HCT116 (cell line): Measurements from ENCODE around the gene ZBTB49. TPM values are rescaled to one million over a fixed set of nuclear protein-coding genes. Genes with fewer than 3 reads are reported as not detected.

ENCODE experiments used
- ATAC-seq: fragments of 200-7000 bp; cut with Tn5 transposase; 2 replicates; pipeline ENCODE4 v1.9.1; 2020; ENCODE audit warnings: mild to moderate bottlenecking, moderate library complexity
- BruUV-seq: library from RNA; stranded (reverse); fragments of 400-500 nt; replicated peaks from 2 replicates; lab custom pipeline; 2021; lab: Mats Ljungman, UMichigan
- CTCF ChIA-PET: fragments of 300-600 bp; sonication (Branson Sonifier 250); formaldehyde crosslinking; loops from one replicate; lab custom pipeline; 2021; ENCODE audit warnings: antibody characterized with exemption; lab: Charles Lee
- POLR2A ChIA-PET: fragments of 300-600, 350-600 bp; sonication (Branson Sonifier 250); formaldehyde crosslinking; loops from one replicate; lab custom pipeline; 2021; ENCODE audit warnings: antibody characterized with exemption; lab: Charles Lee
- RAD21 ChIA-PET, 2 experiments: fragments of 300-600 bp; sonication (Branson Sonifier 250); formaldehyde crosslinking; loops; one replicate each; lab custom pipeline; 2023; ENCODE audit warnings: low total read pairs in 2 of 2; ENCODE audit not compliant: uncharacterized antibody in 2 of 2, unreplicated experiment in 2 of 2, low non-redundant PET in 1 of 2; lab: Charles Lee
- DNase-seq: peaks from one replicate; pipeline ENCODE4 v3.0.0-alpha.2; 2010; ENCODE audit warnings: low read depth, low spot score
- H2AFZ ChIP-seq: fragments of 200-600 bp; shearing (Covaris generic), sonication (generic); 2 replicates; pipeline ENCODE4 v1.6.1; 2017; ENCODE audit warnings: low read depth, mixed run types, mixed read lengths, antibody characterized with exemption, low read length; ENCODE audit not compliant: poor library complexity, severe bottlenecking
- H3K27ac ChIP-seq: 2 replicates; pipeline ENCODE4 v1.5.1; 2012; ENCODE audit warnings: low read depth, low read length
- H3K27me3 ChIP-seq: fragments of 200-600 bp; sonication (generic); 2 replicates; pipeline ENCODE4 v1.6.1; 2016; ENCODE audit warnings: mixed run types, low read length, mixed read lengths; ENCODE audit not compliant: insufficient read depth
- H3K36me3 ChIP-seq, 2 experiments: fragments of 200-500 bp in 1 of 2; fragments of 200-600 bp in 1 of 2; sonication (Bioruptor generic) in 1 of 2; sonication (generic) in 1 of 2; 2 replicates each; pipeline versions ENCODE4 v1.5.1 to v1.6.1; 2014 to 2016; ENCODE audit warnings: low read length in 2 of 2, inconsistent platforms in 1 of 2, mixed read lengths in 1 of 2, mixed run types in 1 of 2; ENCODE audit not compliant: insufficient read depth in 2 of 2, control insufficient read depth in 1 of 2
- H3K4me1 ChIP-seq, 2 experiments: fragments of 200-600 bp in 1 of 2; sonication (generic) in 1 of 2; 2 replicates each; pipeline versions ENCODE4 v1.5.1 to v1.6.1; 2012 to 2017; ENCODE audit warnings: low read length in 2 of 2, inconsistent platforms in 1 of 2, mild to moderate bottlenecking in 1 of 2, mixed read lengths in 1 of 2, mixed run types in 1 of 2, moderate library complexity in 1 of 2; ENCODE audit not compliant: insufficient read depth in 2 of 2, control insufficient read depth in 1 of 2
- H3K4me2 ChIP-seq: fragments of 200-600 bp; sonication (generic); 2 replicates; pipeline ENCODE4 v1.6.1; 2017; ENCODE audit warnings: mixed run types, low read length, mixed read lengths
- H3K4me3 ChIP-seq, 2 experiments: fragments of 200-600 bp in 1 of 2; sonication (generic) in 1 of 2; replicated peaks in 1 of 2; 2 replicates each; pipeline ENCODE4 v1.5.1; 2011 to 2016; ENCODE audit warnings: low read length in 2 of 2, control low read depth in 1 of 2, low read depth in 1 of 2, mild to moderate bottlenecking in 1 of 2, mixed read lengths in 1 of 2, mixed run types in 1 of 2
- H3K79me2 ChIP-seq: fragments of 200-600 bp; sonication (generic); 2 replicates; pipeline ENCODE4 v1.6.1; 2017; ENCODE audit warnings: mild to moderate bottlenecking, mixed run types, low read length, moderate library complexity, mixed read lengths; ENCODE audit not compliant: insufficient read depth
- H3K9ac ChIP-seq: fragments of 200-600 bp; sonication (generic); 2 replicates; pipeline ENCODE4 v1.6.1; 2016; ENCODE audit warnings: low read length, mixed read lengths
- H3K9me2 ChIP-seq: fragments of 200-600 bp; sonication (generic), shearing (Covaris generic); 2 replicates; pipeline ENCODE4 v1.6.1; 2017; ENCODE audit warnings: mixed run types, mild to moderate bottlenecking, moderate library complexity; ENCODE audit not compliant: insufficient read depth
- H3K9me3 ChIP-seq, 2 experiments: fragments of 200-500 bp in 1 of 2; fragments of 200-600 bp in 1 of 2; sonication (Bioruptor generic) in 1 of 2; sonication (generic) in 1 of 2; 2 replicates each; pipeline ENCODE4 v1.6.1; 2014 to 2017; ENCODE audit warnings: low read length in 2 of 2, mixed read lengths in 2 of 2, inconsistent platforms in 1 of 2, low read depth in 1 of 2, mild to moderate bottlenecking in 1 of 2, mixed run types in 1 of 2, moderate library complexity in 1 of 2; ENCODE audit not compliant: control insufficient read depth in 1 of 2, insufficient read depth in 1 of 2
- H4K20me1 ChIP-seq: fragments of 200-600 bp; sonication (generic), shearing (Covaris generic); 2 replicates; pipeline ENCODE4 v1.6.1; 2017; ENCODE audit warnings: mixed run types, mild to moderate bottlenecking, moderate library complexity; ENCODE audit not compliant: insufficient read depth
- CTCF ChIP-seq, 3 experiments: fragments of 200-600 bp in 1 of 3; sonication (generic) in 1 of 3; IDR thresholded peaks in 2 of 3; conservative IDR thresholded peaks in 1 of 3; 2 replicates each; pipeline ENCODE4 v1.5.1; 2012 to 2017; ENCODE audit warnings: low read depth in 2 of 3, low read length in 2 of 3, antibody characterized with exemption in 1 of 3, borderline replicate concordance in 1 of 3, control low read depth in 1 of 3, mild to moderate bottlenecking in 1 of 3, mixed read lengths in 1 of 3, mixed run types in 1 of 3, moderate library complexity in 1 of 3; ENCODE audit not compliant: insufficient read depth in 1 of 3
- EZH2 ChIP-seq: fragments of 200-600 bp; sonication (generic); IDR thresholded peaks from 2 replicates; pipeline ENCODE4 v1.6.1; 2017; ENCODE audit warnings: antibody characterized with exemption, mixed run types
- SIN3A ChIP-seq: IDR thresholded peaks from 2 replicates; pipeline ENCODE4 v1.6.1; 2012; ENCODE audit warnings: low read depth
- intact Hi-C: fragments of 100-400 bp; cut with micrococcal nuclease; formaldehyde crosslinking; loops from 2 replicates; pipeline ENCODE4 v1.10.0; 2022
- total RNA-seq: library from RNA; stranded (reverse); gene quantifications from one replicate; pipeline ENCODE4 v1.2.1, GENCODE V29; 2021; ENCODE audit not compliant: unreplicated experiment
- TF ChIP-seq, protein P1 (sequence below): IDR thresholded peaks from 2 replicates; pipeline ENCODE4 v1.6.1; 2012

Gene ZBTB49
- total RNA-seq, 1 experiment from 2014 or later = 3.9 TPM

DNA sequence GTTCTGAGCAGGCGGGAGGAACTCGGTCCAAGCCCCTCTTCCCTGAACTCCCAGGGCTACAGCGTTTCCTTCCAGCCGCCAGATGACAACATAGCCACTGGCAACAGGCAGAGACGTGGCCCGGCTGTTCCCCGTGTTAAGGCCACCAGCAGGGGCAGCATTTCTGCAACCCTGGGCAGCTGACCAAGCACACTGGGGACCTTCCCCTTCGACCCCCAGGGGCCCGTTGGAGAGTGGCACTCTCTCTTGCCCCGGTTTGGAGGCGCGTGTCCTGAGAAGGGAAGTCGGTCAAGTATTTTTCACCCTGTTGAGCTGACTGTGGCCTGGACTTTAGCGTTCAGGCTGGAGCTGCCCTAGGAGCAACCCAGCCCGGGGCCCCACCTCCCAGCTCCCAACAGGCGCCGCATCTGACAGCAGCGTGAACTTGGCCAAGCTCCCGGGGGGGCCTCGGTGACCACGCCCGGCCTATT is 37.6 kb downstream of the ZBTB49 start:
- DNase-seq (no peak), ATAC-seq (peak; percentile 85)
- H3K4me2 ChIP-seq = no peak overlapping the region
- no peaks in the 10 kb centered on the region for H3K9me2 ChIP-seq
- no peak overlapping the region for H3K27ac ChIP-seq
- no peak overlapping the region for H2AFZ ChIP-seq
- H3K79me2 ChIP-seq = no peaks in the 10 kb centered on the region
- BruUV-seq = no TSS peak
- RAD21 ChIA-PET = no interaction called here
- no peaks in the 10 kb centered on the region for H3K9me3 ChIP-seq
- no peaks in the 10 kb centered on the region for H3K36me3 ChIP-seq
- TF ChIP-seq EZH2 = no peak
- peak in 2 of 3 experiments; percentile 50 to 63; a peak in 4 of 6 replicates for TF ChIP-seq CTCF (IDR thresholded peaks at IDR 0.05 in 2 of 3, conservative IDR thresholded peaks at IDR 0.05 in 1 of 3; ENCODE audit: borderline replicate concordance in 1 of 3, insufficient read depth in 1 of 3, low read depth in 2 of 3, low read length in 2 of 3)
- TF ChIP-seq, protein P1, sequence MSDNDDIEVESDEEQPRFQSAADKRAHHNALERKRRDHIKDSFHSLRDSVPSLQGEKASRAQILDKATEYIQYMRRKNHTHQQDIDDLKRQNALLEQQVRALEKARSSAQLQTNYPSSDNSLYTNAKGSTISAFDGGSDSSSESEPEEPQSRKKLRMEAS = no peak
- CTCF ChIA-PET = no interaction called here
- POLR2A ChIA-PET = no interaction called here
- no peaks in the 10 kb centered on the region for H3K4me1 ChIP-seq
- no peak overlapping the region for H3K4me3 ChIP-seq
- intact Hi-C loops = no loop called here
- H3K27me3 ChIP-seq = no peaks in the 10 kb centered on the region
- H4K20me1 ChIP-seq = no peaks in the 10 kb centered on the region
- no peak overlapping the region for H3K9ac ChIP-seq

DNA sequence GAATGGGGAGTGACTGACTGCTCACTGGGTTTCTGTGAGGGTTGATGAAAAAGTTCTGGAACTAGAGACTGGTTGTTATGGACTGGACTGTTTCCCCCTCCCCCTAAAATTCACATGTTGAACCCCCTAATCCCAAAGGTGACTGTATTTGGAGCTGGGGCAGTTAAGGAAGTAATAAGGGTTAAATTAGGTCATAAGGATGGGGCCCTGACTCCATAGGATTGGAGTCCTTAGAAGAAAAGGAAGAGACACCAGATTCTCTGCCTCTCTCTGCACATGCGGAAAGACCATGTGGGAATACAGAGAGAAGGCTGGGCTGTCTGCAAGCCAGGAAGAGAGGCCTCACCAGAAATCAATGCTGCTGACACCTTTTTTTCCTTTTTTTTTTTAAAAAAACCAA is 38.2 kb downstream of the ZBTB49 start:
- CTCF ChIA-PET = no interaction called here
- Histone ChIP-seq H3K4me3 (no peak overlapping the region), H3K79me2 (no peaks in the 10 kb centered on the region), H3K9me2 (no peaks in the 10 kb centered on the region), H3K4me1 (no peaks in the 10 kb centered on the region), H3K9me3 (no peaks in the 10 kb centered on the region), H3K36me3 (no peaks in the 10 kb centered on the region), H3K9ac (no peak overlapping the region), H3K27ac (no peak overlapping the region), H3K27me3 (no peaks in the 10 kb centered on the region), H3K4me2 (no peak overlapping the region), H2AFZ (no peak overlapping the region), H4K20me1 (no peaks in the 10 kb centered on the region)
- no peak for ATAC-seq
- BruUV-seq = no TSS peak
- RAD21 ChIA-PET = no interaction called here
- POLR2A ChIA-PET = no interaction called here
- DNase-seq = no peak
- intact Hi-C loops = no loop called here
- no peak for TF ChIP-seq CTCF (IDR thresholded peaks at IDR 0.05 in 2 of 3, conservative IDR thresholded peaks at IDR 0.05 in 1 of 3; ENCODE audit: borderline replicate concordance in 1 of 3, insufficient read depth in 1 of 3, low read depth in 2 of 3, low read length in 2 of 3)
- no peak for TF ChIP-seq SIN3A
